ENCODE results near the gene AMT.
"Not testable (repeated sequence)": the region's sequence is repeated elsewhere in the genome, so short reads cannot be mapped to it uniquely, and the experiment has no call there.

AMT gene

DNA sequence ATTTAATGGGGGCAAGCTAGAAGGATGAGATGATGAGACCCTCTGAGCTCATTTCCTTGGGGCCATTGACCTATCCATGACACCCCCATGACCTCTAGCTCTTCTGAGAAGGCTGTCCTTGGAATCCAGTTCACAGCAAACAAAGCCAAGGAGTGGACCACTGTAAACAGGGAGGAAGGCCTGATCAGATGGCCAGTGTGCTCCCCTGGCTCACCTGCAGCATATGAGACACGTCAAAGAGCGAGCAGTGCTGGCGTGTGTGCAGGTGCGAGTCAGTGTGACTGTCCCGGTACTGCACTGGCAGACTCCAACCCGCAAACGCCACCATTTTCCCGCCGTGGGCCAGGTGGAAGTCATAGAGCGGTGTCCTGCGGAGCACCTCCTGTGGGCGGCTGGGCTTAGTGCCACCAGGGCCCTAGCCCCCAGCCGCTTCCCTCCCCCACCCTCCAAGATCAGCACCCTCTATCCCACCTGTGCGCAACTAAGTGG, 339 bp downstream of the AMT start:
- no peak for DNase-seq (ENCODE audit: low read depth)

DNA sequence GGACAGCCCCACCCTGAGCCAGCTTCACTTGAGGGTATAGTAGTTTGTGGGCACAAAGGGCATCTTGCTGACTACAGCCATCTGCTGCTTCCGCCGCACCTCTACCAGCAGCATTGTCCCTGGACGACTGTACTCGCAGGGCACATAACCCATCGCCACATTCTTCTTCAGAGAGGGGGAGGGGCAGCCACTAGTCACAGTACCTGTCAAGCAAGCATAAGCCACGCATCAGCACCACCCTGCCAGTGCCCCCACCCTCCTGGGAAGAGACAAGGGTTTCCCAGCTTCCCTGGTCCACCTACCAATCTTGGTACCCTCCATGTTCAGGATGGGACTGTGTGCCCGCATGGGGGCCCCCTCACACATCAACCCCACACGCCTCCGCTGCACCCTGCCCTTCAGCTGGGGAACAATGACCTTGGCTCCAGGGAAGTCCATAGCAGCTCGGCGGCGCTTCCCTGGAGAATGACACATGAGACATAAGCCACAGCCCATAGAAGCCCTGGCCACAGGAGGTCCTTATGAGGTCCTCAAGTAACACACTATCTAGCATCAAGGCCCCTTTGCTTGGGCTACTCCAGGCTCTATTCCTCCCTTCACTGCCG, 4.7 kb downstream of the AMT start:
- DNase-seq (ENCODE audit: low read depth), result no peak

DNA sequence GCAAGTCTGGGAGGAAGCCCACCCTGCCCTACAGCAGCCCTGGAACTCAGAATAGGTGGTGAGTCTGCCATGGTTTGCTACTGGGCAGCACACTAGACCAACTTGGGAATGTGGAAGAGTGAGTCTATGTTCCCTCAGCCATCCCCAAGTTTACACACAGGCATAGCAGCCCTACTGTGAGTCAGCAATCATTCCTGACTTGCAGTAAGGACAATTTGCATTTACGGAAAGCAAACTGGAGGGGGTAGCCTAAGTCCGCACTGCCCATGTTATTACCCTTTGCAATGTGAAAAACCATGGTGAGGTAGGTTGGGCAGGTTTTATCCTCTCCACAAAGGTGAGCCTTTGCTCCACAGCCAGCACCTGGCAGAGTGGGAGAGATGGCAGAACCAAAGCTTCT, 5.4 kb downstream of the AMT start:
- DNase-seq (ENCODE audit: low read depth), result no peak

DNA sequence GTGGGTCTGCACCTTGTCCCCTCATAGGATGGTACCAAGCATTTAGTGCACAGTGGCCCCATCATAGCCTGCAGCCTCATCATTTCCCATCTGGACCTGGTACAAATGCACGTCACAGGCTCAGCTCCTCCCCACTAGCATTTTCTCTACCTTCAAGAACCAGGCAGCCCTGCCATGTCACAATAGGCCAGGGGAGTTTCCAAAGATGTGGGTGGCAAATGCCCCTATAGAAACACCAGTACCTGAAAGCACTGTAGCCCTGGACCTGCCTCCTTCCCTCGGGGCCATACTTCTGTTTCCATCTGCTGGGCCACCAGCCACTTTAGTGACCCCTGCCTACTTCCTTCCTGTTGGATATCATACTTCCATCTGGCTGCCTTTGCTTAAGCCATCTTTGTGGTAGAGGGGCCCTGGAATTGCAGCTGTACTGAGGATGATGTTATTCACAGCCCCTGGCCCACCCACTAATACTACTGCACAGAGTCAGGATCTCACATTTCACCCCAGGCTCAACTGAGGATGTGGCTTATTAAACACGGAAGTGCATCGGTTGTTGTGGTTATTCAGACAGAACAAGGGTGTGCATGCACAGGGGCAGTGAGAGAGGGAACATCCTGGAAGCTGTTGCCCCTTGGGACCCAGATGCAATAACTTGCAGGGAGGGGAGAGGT, 6.2 kb downstream of the AMT start:
- DNase-seq (ENCODE audit: low read depth), result peak; percentile 71

DNA sequence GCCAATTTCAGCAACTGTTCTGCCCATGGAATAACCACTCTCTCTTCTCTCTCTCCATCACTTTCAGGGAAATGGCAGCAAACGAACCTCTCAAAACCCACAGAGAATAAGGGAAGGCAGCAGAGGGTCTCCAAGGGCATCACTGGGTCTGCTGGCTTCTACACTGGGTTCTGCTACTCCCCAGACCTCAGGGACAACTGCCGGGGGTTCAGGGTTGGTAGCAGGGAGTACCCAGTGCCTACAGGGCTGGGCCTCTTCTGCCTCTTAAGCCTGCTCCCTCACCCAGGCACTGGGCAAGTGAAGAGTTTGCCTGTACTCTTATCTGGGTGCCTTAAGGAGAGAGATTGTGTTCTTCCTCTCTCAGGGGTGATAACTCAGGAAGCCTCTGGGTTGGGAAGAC, 7.5 kb downstream of the AMT start:
- no peak for DNase-seq (ENCODE audit: low read depth)

DNA sequence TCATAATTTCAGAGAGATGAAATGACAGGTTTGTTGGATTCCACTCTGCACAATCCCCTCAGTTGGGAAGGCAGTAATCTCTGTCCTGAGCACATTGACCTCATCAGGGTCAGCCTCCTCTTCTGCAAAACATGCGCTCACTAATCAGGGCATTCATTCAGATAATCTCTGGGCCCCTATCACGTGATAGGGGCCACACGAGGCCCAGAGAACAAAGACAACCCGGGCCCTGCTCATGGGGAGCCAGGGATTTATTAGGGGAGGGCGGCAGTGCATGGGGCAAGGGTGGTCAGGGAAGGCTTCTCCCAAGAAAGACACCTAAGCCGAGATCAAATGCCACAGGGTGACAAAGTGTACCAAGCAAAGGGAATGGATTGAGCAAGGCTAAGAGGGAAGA, 8.9 kb downstream of the AMT start:
- DNase-seq (ENCODE audit: low read depth), result no peak

DNA sequence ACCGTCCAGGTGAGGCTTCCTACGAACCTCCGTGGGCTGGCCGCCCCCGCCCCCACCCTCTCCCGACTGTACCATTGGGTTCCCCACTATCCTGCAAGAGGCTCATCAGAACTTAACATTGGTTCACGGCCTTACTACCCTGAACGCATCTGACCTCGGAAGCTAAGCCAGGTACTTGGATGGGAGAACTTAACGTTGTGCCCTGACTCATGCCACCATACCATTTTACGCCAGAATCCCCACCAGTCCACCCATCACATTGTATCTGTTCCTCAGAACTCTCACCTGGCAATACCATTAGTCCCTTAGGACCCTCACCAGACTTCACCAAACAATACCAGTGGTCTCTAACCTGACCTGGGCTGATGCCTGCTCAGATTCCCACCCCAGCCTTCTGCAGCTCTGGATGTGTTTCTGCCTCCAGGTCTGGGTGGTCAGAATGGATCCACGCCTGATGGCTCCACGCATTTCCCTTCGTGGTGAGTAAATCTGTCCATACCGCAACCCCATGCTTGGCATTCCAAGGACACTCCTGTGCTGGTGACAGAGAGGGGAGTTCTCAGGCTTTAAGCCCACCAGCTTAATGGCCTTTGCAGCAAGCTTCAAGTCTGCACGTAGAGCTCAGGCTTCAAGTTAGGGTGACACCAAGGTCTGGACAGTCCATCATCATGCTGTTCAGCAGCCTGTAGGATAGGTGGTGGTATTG, 9.5 kb downstream of the AMT start:
- no peak for DNase-seq (ENCODE audit: low read depth)

DNA sequence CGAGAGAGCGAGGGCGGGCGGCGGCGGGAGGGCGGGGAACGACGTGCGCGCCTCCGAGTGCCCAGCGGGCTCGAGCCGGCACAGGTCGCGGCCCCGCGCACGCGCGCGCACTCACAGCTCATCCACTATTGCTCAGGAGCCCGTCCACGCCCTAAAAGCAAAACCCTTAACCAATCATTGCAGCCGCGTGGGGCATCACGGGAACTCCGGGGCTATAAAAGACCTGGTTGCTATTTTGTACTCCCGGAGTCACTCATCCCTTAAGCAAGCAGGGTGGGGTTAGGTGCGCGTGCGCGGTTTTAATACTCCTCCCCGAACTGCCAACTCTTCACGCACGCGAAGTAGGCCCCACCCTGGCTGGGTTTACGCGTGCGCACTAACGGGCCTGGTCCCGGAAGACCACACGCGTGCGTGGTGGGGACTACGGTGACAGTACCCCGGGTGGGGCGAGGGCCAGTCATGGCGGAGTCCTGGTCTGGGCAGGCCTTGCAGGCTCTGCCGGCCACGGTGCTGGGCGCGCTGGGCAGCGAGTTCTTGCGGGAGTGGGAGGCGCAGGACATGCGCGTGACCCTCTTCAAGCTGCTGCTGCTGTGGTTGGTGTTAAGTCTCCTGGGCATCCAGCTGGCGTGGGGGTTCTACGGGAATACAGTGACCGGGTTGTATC, 10.2 kb downstream of the AMT start, which contains the start of the genes RHOA and TCTA:
Gene RHOA, minus strand, starts transcription at position 9 of the 664 bp plus-strand sequence. CDS start 36,387 bp downstream, outside the sequence.
Gene TCTA, plus strand, starts transcription at position 456 of the 664 bp plus-strand sequence. Its CDS starts 4 bp downstream, at position 460.
- DNase-seq (ENCODE audit: low read depth), result peak; percentile 98

DNA sequence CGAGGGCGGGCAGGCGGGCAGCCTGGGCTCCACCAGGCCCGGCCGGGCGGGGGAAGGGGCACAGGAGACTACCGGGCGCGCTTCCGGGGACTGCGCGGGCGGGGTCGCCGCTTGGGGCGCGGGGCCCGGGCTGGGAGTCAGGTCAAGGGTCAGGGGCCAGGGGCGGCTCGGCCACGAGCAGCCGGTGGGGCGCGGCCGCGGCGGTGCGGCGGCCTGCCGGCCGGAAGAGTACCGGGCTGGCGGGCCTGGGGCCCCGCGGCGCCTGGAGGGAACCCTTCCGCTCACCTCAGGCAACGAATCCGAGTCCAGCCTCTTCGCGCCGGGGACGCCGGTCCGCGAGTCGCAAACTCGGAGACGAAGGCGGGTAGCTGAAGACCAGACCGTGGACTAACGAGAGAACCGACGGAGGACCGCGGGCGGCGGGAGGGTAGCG, 10.7 kb downstream of the AMT start:
- DNase-seq (ENCODE audit: low read depth), result peak; percentile 49

DNA sequence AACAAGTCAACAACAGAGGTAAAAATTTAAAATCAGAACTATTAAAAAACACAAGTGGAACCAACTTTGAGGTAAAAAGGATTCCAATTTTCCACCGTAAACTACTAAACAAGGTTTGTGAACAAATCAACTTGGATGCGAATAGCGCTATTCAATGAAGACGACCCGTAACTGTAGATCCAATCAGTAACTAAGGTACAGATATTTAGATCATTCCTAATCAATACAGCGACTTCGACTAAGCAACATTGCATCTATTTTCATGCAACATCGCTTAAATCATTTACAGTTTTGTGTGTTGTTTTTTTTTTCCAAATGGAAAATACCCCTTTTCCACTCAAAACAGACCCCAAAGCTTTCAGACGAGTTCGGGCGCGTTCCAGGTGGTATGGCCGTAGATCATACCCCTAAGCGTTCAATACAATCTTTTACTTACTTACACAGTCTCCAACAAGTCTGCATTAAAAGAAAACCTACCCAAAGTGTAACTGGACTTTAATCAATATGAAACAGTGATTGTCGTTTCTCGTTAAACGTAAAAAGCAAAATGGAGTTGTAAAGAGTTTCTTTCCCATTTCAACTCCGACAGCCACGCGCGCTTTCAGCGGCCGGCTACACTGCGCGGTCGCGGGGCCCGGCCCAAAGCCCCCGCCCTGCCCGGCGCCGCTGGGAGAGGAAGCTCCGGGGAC, 11.3 kb downstream of the AMT start:
- no peak for DNase-seq (ENCODE audit: low read depth)

DNA sequence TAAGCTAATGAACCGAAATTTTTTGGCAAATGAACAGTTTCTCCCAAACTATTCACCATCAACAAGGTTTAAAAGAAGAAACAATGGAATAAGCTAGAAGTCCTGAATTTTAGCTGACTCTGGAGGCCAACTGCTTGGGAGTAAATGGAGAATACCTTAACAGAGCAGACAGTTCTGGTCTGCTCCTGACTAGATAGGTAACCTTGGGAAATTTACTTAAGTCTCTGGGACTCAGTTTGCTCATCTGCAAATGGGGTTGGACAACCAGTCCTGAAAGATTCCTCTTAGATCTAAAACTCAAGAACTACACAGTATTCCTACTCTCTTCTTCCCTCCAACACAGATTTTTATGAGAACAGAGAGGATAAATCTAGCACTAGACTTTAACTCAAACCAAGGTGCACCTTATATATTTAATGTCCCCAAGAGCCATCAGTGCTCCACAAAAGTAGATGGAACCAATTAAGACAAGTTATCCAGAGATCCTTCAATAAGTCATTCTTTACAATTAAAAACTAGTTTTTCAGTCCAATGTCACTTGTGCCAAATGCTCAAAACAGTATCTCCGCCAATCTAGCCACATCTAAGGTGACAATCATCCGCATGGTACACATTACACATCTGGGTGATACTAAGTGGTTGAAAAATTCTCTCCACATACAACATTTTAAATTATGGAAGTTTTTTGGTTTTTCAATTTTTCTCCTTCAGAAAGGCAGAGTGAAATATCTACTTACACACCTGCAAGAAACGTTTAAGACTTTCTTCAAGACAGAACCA, 12.0 kb downstream of the AMT start:
- DNase-seq (ENCODE audit: low read depth), result no peak

DNA sequence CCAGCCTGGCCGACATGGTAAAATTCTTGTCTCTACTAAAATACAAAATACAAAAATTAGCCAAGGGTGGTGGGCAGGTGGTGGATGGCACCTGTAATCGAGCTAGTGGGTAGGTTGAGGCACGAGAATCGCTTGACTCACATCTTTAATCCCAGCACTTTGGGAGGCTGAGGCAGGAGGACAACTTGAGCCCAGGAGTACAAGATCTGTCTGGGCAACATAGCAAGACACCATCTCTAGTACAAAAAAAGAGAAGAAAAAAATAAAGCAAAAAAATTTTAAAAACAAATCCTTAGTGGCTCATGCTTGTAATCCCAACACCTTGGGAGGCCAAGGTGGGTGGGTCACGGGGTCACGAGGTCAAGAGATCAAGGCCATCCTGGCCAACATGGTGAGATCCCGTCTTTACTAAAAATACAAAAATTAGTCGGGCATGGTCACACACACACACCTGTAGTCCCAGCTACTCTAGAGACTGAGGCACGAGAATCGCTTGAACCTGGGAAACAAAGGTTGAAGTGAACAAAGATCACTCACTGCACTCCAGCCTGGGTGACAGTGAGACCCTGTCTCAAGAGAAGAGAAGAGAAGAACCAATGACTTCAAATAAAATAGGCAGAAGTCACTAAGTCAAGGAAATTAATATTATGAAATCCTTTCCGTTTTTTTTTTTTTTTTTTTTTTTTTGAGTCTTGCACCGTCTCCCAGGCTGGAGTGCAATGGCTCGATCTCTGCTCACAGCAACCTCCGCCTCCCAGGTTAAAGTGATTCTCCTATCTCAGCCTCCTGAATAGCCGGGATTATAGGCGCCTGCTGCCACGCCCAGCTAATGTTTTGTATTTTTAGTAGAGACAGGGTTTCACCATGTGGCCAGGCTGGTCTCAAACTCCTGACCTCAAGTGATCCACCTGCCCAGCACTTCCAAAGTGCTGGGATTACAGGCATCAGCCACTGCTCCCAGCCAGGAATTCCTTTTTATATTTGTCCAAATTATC, 15.4 kb downstream of the AMT start:
- no peak for DNase-seq (ENCODE audit: low read depth)

DNA sequence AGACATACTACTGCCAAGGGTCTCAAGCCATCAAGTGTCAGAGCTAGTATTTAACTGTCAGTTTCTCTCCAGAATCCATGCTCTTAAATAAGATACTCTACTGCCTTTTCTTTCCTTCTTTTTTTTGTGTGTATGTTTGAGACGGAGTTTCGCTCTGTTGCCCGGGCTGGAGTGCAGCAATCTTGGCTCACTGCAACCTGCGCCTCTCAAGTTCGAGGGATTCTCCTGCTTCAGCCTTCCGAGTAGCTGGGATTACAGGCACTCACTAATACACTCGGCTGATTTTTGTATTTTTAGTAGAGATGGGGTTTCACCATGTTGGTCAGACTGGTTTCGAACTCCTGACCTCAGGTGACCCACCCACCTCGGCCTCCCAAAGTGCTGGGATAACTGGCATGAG, 16.7 kb downstream of the AMT start:
- DNase-seq (ENCODE audit: low read depth), result not testable (repeated sequence)

DNA sequence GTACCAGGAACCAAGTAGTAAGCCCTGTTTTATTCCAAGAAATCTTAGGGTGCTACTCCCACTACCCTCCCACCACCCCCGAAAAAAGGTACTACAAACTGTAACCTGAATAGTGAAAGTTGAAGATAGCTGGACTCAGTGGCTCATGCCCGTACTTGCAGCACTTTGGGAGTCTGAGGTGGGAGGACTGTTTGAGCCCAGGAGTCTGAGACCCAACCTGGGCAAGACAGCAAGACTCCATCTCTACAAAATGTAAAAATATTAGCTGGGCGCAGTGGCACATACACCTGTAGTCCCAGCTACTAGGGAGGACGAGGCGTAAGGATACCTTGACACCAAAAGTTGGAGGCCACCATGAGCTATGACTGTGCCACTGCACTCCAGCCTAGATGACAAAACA, 18.4 kb downstream of the AMT start:
- no peak for DNase-seq (ENCODE audit: low read depth)

DNA sequence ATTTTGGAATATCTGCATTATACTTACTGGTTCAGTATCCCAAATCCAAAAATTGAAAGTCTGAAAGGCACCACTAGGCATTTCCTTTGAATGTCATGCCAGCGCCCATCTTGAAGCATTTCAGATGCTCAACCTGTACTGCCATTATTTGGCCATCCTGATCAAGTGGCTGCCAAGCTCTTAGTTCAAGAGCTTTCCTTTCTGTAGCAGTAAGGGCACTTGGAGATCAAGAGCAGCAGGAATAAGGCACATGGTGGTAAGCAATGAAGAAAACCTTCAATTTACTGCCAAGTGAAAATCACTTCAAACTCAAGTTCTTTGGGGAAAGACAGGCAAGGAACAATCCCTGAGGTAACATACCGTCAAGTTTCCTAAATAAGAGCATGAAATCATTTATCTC, 20.5 kb downstream of the AMT start:
- no peak for DNase-seq (ENCODE audit: low read depth)

DNA sequence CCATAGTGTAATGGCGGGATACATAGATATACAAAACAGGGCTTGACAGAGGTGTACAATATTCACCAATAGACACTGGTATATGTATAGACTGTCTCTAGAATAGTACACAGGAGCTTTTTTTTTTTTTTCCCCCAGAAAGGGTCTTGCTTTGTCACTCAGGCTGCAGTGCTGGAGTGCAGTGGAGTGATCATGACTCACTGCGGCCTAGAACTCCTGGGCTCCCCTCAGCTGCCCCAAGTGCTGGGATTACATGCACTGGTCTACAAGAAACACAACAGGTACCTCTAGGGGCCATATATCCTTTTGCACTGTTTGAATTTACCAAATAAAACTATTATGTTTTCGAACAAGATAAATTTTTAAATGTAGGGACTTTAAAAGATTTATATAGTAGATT, 22.8 kb downstream of the AMT start:
- DNase-seq (ENCODE audit: low read depth), result no peak

DNA sequence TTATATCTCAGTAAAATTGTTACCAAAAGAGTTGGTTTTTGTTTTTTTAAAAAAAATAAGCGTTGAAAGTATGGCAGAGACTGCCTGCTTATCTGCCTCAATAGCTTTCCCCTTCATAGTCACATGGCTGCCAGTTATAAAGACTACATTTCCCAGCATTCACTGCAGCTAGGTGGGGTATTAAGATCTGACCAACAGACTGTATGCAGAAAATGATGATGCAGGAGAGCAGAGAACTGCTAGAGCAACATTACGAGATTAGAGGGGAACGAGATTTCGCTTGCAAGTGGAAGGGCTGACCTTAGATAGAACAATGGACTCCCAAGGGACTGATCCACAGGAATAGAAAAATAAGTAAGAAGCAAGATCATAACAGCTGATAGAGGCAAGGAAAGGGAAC, 24.8 kb downstream of the AMT start:
- no peak for DNase-seq (ENCODE audit: low read depth)

DNA sequence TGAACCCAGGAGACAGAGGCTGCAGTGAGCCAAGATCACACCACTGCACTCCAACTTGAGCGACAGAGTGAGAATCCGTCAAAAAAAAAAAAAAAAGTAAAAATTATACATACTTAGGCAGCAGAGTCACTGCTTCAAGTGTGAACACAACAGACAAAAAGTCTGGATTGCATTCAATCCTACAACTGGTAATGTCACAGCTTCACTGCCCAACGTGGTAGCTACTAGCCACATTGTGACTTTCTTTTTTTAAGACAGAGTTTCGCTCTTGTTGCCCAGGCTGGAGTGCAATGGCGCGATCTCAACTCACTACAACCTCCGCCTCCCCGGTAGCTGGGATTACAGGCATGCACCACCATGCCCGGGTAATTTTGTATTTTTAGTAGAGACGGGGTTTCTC, 31.0 kb downstream of the AMT start:
- DNase-seq (ENCODE audit: low read depth), result not testable (repeated sequence)

DNA sequence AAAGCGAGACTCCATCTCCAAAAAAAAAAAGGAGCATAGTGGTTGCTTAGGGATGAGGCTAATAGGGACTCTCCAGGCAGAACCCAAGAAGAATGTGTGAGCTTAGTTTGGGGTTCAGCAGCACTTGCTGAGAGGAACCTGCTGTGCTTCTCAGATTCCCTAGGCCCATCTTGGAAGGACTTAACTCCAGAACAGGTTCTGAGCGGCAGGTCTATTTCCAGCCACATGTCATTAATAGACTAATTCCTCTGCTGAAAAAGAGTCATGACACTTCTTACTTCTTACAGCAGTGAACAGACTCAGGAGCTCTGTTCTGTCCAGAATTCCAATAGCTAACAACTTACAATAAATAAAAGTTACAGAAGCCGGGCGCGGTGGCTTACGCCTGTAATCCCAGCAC, 33.0 kb downstream of the AMT start:
- DNase-seq (ENCODE audit: low read depth), result no peak

DNA sequence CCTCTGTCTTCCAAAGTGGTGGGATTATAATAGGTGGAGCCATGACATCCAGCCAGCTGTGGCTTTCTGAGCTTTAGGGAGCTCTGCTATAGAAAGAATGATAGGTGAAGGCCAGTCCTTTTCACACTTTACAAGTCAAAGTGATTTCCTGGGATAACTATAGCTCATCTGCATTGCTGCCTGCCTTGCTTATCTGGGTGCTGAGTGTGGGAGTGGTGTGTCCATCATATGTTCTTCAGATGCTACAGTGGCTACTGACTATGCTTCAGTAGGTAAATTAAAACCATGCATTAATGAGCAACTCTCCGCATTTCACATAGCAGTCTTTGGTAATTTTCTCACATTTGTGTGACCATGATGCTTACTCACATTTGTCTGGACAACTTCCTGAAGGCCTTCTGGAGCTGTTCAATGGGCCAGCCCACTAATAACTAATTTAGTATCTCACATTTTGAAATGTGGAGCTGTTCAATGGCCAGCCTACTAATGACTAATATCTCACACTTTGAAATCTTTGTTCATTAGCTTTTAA, 33.9 kb downstream of the AMT start:
- no peak for DNase-seq (ENCODE audit: low read depth)

Data from T-helper 22 cell (primary cell).